Esophagus muscularis mucosa (tissue), 3 donors: ENCODE measurements around the gene ANKRD60.

Experiments used
- CTCF ChIP-seq, 3 experiments: fragments of 200-600 bp in 2 of 3; fragments of 450-650 bp in 1 of 3; sonication (generic) in 2 of 3; IDR thresholded peaks; one replicate each; pipeline ENCODE4 v1.5.1; 2017 to 2019; ENCODE audit warnings: antibody characterized with exemption in 3 of 3, mild to moderate bottlenecking in 2 of 3, moderate library complexity in 1 of 3
- POLR2A ChIP-seq: fragments of 450-650 bp; IDR thresholded peaks from one replicate; pipeline ENCODE4 v1.6.1; 2017; ENCODE audit warnings: antibody characterized with exemption, moderate library complexity, mild to moderate bottlenecking, low read depth

GRCh38 chr20:58233393-58233792, 4.9 kb upstream of the ANKRD60 start:
- no peak for TF ChIP-seq CTCF (IDR thresholded peaks at IDR 0.05)
- no peak for TF ChIP-seq POLR2A
